HG03039 (cell line): Measurements from ENCODE around the gene NXF1.
"Not testable (repeated sequence)": the region's sequence is repeated elsewhere in the genome, so short reads cannot be mapped to it uniquely, and the experiment has no call there.

Source experiments
- ATAC-seq: cut with Tn5 transposase; IDR thresholded peaks from one replicate; pipeline ENCODE4 v1.9.1; 2021; ENCODE audit warnings: mild to moderate bottlenecking, moderate library complexity; ENCODE audit not compliant: unreplicated experiment

The NXF1 gene

DNA sequence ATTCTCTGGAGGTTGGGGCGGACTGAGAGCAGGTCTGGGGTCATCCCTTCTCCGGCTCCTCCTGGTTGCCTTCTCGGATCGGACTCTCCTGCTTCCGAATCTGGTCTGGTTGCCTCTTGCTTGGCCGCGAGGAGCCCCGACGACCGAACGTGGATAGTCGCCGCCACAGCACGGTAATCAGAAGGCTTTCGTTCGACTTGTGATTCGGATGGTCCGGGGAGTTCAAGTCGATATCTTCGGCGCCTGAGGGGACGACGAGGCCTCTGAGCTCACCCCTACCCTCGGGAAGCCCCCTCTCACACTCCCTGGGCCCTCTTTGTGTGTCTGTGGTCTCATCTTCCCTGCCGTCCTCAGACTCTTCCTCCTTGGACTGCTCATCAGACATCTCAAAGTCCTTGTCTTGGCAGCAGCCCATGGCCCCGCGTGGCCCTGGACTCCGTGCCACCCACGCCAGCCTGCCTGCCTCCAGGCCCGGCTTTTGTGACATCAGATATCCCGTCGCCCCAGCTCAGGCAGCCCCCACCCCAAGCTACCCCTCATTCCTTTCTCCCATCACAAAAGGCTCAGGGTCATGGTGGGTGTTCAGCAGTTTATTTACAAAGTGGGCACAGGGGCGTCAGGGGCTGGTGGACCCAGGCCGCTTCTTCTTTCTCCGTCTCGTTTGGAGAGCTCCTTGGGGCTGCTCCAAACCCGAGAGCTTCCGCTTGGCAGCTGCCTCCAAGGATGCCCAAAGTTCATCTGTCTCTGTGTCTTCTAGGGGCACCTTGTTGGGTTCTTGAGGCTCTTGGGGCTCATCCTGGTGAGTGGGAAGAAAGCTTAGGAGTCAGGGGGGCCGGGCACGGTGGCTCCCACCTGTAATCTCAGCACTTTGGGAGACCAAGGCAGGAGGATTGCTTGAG lies 27.3 kb upstream of the NXF1 start, which contains the start of gene TEX54:
TEX54 (minus strand) TSS at position 506 of the 899 bp plus-strand sequence.
- no peak for ATAC-seq

DNA sequence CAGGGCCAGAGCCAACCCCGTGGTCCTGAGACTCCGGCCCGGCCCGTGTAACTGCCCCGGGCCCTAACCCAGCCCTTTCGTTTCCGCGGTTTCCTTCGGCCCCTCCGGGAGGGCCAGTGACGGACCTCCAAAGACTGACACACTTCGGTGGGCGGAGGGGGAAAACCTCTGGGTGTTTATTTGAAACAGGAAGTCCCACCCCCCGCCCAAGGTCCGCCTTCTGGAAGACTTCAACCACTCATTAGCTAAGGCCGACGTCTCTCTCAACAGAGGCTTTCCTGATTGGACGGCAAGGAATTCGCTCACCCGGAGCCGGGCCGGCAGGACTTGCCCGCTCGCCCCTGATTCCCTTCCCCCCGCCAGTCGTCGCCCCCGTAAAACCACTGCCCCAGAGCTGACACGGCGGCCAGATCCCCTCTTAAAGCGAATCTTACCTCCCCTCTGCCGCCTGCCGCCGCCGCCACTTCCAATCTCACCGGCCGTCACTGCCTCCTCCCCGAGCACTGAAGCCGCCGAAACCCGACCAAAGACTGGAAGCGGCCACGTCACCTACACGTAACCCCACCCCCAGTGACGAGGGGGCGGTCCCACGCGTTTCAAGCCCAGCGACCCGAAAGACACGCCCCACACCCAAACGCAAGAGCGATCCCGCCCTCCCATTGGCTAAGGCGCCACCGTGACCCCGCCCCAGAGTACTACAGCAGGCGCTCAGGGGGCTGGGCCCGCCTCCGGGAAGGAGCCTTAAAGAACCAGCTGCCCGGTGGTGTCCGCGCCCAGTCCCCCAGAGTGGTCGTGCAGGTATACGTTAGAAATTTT lies 26.5 kb upstream of the NXF1 start, which contains the start of gene STX5:
STX5 (minus strand) TSS at position 532 of the 816 bp plus-strand sequence. CDS start 808 bp downstream, outside the sequence.
- ATAC-seq = peak; percentile 78

DNA sequence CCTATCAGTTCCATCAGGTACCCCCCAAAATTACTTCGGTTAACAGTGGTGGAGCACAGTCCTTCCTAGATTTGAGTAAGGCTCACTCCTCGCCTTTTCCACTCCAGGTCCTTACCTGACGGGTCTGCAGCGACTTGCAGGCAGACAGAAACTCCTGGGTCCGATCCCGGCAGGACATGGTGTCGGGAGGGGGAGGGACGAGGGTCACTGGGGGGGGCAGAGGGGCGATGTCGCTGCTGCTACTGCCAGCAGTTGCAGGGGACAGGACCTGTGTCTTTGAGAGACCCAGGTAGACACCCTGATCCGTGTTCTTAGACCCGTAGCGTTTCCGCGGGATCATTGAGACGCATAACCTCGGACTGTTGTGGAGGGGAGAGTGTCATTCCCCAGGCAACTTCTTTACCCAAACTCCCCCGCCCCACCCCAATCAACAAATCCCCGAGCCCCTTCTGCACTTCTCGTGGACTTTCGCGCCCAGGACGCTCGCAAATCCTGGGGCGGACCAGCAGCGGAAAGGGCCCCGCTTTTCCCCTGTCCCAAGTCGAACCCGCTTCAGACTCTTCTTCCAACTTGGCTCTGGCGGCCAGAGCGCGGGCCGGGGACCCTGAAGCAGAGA lies 25.8 kb upstream of the NXF1 start:
- ATAC-seq = no peak

DNA sequence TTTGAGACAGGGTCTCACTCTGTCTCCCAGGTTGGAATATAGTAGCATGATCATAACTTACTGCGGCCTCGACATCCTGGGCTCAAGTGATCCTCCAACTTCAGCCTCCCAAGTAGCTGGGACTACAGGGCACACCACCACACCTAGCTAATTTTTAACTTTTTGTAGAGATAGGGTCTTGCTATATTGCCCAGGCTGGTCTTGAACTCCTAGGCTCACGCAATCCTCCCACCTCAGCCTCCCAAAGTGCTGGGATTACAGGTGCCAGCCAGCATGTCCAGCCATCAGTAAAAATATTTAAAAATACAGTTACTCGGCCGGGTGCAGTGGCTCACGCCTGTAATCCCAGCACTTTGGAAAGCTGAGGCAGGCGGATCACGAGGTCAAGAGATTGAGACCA lies 22.9 kb upstream of the NXF1 start:
- ATAC-seq = not testable (repeated sequence)

DNA sequence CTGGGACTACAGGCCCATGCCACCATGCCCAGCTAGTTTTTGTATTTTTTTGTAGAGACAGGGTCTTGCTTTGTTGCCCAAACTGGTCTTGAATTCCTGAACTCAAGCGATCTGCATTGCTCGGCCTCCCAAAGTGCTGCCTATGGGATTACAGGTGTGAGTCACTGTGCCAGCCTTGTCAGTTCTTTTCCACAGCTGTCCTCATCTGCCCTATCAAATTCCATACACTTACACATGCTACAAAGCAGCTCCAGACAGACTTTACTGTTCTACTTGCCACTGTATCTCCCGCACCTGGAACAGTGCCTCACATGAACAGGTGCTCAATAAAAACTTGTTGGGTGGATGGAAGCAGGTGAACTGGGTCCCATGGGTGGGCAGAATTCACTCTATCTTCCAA lies 18.4 kb upstream of the NXF1 start:
- ATAC-seq = no peak

DNA sequence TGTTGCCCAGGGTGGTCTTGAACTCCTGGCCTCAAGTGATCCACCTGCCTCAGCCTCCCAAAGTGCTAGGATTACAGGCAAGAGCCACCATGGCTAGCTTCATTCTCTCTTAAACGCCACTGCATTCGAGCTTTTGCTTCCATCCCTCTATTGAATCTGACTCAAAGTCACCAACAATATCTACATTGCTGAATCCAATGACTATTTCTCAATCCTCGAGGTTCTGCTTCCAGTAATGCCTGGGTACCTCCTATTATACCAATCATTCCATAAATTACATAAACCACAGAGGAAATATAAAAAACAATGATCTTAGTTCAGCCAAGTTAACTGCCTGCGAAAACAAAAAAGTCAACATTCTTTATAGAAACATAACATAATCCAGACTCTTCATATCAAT lies 11.9 kb upstream of the NXF1 start:
- no peak for ATAC-seq

DNA sequence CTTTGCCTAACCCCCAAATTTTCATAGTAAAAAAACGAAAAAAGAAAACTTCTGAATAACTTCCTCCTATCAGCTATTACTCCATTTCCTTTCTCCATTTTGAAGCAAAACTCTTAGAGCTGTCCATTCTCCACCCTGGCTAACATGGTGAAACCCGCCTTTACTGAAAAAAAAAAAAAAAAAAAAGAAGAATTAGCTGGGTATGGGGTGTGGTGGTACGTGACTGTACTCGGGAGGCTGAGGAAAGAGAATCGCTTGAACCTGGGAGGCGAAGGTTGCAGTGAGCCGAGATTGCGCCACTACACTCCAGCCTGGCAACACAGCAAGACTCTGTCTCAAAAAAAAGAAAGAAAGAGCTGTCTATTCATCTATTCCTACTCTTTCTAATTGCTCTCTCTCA lies 11.3 kb upstream of the NXF1 start:
- no peak for ATAC-seq

DNA sequence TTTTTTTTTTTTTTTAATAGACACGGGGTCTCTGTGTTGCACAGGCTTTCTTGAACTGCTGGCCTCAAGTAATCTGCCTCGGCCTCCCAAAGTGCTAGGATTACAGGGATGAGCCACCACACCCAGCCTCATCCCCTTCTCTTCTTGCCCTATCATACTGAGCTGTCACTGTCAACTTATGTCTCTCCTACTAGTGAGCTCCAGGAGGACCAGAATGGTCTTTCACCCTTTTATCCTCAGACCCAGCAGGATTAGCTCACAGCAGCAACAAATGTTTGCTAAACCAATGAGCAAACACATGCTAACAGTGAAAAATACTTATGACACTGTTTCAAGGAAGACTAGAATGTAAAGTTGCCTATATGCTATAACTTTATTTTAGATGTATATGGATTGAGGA lies 6.4 kb upstream of the NXF1 start:
- no peak for ATAC-seq

DNA sequence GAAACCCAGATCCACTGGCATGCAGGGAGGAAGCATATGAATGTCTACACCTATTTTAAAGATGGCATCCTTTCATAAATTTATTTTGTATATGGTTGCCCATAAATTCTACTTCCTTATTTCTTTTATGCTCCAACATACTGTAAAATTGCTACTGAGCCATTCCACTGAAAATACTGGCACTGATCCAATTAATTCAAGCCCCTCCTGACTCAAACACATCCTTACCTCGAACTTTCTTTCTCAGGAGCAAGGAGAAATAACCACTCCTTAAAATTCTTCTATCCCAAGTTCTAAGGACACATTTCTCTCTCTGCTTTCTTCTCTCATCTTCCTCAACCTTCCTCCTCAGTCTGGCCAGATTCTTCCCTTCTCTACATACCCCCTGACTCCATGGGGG lies 5.5 kb upstream of the NXF1 start:
- no peak for ATAC-seq

DNA sequence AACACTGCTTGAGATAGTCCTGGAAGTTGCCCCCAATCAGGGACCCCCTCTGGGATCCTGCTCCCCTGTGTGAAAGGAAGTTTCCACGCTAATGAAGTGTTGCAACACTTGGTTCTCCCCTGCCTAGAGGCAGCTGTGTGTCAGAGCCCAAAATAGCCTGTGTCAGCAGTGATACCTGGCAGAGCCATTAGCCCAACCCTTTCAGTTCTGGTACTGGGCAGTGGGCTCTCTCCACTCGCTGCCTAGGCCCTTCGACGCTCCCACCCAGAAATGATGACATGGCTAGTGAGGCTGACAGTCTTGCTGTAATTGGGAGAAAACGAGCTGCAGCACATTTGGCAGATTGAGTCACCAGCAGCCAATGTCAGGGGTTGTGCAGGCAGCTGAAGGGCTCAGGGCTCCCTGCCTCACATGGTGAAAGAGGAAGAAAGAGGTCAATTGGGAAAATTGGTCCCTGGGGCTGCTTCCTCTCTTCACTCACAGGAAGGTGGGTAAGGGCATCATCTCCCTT lies 1.4 kb upstream of the NXF1 start:
- no peak for ATAC-seq

DNA sequence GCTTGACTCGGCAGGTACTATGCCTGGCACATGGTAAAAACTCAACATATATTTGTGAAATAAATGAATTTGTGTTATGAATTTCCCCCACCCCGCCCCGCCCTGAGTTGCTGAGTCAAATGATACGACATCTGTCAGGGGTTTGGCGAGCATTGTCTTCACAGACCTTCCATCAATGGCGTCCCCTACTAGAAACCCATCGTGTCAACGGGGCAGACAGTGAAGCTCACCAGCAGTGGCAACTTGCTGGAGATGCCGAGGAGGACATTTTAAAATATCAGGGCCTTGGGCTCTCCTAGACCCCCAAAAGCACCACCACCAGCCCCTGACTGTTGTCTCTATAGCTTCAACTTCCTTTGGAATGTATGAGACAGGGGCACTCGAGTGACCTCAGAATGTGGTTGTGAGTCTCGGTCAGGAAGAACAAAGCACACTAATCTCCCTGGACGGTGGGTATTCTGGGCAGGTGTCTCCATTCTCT lies 761 bp upstream of the NXF1 start:
- no peak for ATAC-seq

DNA sequence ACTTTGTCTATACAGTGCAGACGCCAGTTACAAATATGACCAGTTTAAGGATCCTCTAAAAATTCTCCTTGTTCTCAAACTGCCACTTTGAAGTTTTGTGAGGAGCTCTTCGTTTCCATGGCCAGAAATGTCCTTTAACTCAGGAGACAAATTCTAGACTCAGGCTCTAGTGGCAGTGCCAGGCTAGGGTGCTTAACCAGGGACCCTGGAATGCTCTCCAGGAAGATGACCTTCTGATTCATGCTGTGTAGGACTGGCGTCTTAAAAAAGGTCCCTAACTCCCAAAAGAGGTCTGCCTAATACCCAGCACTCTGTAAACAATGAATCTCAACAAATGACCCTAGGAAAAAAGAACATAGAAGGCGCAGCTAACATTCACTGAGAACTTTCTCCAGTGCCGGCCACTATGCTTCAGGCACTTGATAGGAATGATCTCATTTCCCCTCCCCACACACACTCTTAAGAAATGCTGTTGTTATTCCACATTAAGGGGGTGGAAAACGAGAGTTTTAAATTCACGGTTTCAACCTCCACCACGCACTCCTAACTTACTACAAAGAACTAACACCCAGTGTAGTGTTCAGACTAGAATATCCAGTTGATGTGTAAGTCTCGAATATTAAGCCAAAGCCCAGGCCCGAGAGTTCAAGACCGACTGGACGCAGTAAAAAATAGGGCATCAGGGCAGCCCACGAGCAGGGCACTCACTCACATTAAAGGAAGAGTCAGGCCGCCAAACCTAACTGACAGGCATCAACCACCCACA lies 747 bp downstream of the NXF1 start:
- peak; percentile 13 for ATAC-seq

DNA sequence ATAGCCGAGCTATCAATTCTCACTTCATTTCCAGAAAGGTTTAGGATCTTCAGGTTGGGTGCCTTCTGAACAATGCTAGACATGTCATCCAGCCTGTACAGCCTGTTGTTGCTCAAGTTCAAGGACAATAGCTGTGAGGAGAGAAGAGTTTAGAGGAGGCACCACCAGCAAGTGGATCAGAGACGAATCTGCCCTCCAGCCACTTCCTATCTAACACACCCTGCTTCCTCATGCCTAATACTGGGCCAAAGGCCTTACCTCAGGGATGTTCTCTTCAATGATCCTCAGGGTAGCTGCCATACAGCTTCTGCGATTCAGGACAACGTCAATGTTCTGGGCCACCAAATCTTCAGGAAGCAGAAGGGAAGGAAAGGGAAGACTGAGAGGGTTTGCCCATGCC lies 4.2 kb downstream of the NXF1 start:
- no peak for ATAC-seq

DNA sequence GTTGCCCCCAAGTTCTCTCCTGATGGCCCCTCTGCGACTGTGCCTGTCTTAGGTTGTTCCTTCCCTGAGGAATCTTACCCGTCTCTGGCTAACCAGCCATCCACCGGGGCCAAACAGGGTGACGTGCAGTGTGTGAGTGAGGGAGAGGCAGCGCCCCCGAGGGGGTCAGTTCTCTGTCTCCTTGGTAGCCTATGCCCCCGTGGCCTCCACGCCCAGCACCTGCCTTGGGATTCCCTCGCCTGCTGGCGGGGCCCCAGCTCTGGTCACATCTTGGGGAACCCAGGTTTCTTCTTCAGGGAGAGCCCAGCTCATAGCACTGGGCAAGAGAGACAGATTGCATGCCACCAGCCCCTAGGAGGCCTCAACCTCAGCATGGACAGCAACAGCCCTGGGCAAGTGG lies 5.8 kb downstream of the NXF1 start:
- no peak for ATAC-seq

DNA sequence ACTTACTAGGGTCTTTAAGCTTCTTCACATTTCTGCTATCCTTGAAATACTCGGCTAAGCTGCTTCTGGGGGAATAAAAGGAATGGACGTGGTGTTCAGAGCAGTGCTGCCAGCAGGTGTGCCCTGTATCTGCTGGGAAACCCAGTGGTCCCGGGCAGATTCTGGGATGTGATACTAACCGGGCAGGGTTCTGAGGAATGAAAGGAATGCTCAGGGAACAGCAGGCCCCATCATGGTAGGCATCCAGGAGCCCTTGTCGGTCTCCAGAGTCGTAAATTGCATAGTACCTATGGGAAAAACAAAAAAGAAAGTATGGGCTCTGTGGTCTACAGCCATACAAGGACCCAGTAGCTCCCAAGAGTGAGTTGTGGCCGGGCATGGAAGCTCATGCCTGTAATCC lies 9.0 kb downstream of the NXF1 start:
- no peak for ATAC-seq

DNA sequence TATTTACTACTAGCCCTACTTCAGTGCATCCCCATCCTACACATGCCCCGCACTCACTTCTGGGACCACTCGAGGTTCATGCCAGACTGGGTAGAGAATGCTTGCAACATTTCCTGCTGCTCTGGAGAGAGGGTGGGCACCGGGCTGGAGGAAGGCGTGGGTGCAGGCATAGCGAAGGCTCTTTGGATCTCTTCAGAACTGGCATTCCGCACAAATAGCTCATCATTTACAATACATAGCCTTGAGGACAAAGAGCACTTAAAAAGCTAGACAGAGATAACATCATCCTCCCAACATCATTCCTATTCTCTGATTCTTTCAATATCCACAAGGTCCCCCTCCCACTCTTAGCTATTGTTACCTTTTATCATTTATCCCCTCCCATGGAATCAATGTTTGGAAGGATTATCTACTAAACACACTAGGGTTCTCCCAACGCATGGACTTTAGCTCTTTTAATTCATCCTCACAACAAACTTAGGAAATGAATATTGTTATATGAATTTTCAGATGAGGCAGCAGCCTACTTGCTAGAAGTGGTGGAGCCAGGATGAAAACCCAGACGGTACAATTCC lies 11.0 kb downstream of the NXF1 start:
- ATAC-seq = no peak

DNA sequence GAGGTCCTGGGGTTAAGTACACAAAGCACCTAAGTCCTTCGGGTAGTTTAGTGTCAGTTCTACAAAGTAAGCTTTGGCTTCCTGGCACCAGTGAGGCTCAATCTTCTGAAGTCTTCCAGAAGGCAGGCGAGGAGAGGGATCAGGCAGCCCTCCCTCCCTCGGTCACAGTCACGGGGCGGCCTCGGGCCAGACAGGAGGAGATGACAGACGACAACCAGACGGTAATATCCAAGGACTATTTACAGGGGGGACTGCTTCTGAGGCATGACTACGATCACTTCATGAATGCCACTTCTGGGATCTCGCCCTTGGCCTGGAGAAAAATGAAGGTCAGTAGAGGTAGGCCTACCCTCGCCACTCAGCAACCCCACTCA lies 13.1 kb downstream of the NXF1 start:
- ATAC-seq = no peak

DNA sequence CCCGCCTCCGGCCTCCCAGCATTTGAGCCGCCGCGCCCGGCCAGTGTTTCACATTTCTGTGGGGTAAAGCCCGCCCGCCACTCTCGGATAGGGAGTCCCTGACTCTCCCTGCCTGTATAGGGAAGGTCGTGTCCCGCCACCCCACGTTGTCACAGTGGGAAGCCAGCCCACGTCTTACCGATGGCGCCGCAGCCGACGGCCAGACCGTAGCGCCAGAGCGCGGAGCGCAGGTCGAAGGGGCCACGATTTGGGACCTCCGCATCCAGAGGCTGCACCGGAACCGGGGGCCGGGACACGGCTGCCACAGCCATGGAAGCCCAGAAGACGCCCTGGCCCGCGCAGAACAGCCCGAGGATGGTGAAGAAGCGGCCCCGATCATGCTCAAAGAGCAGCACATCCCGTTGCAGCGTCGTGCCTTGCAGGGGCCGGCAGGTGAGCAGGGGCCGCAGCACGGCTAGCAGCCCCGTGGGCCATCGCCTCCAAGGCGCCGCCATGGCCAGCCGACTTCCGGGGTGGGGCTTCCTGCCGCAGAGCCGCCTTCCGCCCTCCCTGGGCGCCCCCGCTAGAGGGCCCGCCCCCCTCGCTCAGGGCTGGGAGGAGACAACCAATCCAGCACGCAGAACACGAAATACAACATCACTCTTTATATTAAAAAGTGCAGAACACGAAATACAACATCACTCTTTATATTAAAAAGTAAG lies 13.6 kb downstream of the NXF1 start, which contains the start of gene TMEM223:
TMEM223 (minus strand) TSS at position 506 of the 701 bp plus-strand sequence; CDS start at position 494, 12 bp downstream.
- peak; percentile 55 for ATAC-seq

DNA sequence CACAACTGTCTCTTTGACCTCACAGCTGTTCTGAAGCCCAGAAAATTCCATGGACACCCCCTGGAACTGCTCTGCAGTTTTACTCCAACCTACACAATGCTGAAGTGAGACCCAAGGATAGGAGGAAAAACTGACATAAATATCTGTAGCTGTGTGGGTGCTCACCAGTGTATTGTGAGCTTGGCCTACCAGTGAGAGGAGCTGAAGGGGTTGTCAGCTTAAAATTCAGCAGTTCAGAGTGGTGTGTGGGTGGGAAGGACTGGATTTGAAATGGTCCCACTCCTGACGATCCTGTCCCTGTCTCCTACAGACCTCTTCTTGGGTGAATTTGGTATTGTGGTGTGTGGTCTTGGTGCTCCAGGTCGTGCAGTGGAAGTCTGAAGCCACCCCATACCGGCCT lies 15.7 kb downstream of the NXF1 start:
- no peak for ATAC-seq
